Astrocyte (in vitro differentiated cells and primary cell): ENCODE data around the gene FZD10. TPM values are rescaled to one million over a fixed set of nuclear protein-coding genes. Genes with fewer than 3 reads are reported as not detected.

Source experiments
- DNase-seq: peaks from one replicate; pipeline ENCODE4 v3.0.0-alpha.2; 2010; ENCODE audit warnings: low read depth
- FAIRE-seq: peaks from 2 replicates; lab custom pipeline; 2011; peaks lifted over from hg19 to GRCh38; lab: Jason Lieb, UNC
- H2AFZ ChIP-seq: 2 replicates; pipeline ENCODE4 v1.6.0; 2012; ENCODE audit warnings: low read depth, low read length, inconsistent platforms
- H3K27ac ChIP-seq: 2 replicates; pipeline ENCODE4 v1.5.1; 2011; ENCODE audit warnings: low read depth, low read length, inconsistent platforms
- H3K27me3 ChIP-seq: 2 replicates; pipeline ENCODE4 v1.6.0; 2011; ENCODE audit warnings: low read length, inconsistent platforms; ENCODE audit not compliant: insufficient read depth
- H3K36me3 ChIP-seq: 2 replicates; pipeline ENCODE4 v1.5.1; 2011; ENCODE audit warnings: low read length, inconsistent platforms; ENCODE audit not compliant: insufficient read depth
- H3K4me1 ChIP-seq: 2 replicates; pipeline ENCODE4 v1.5.1; 2011; ENCODE audit warnings: low read length, inconsistent platforms; ENCODE audit not compliant: insufficient read depth
- H3K4me2 ChIP-seq: 2 replicates; pipeline ENCODE4 v1.6.0; 2012; ENCODE audit warnings: low read length, inconsistent platforms
- H3K4me3 ChIP-seq: 2 replicates; pipeline ENCODE4 v1.5.1; 2011; ENCODE audit warnings: low read depth, mild to moderate bottlenecking, low read length, inconsistent platforms; ENCODE audit not compliant: insufficient read depth
- H3K79me2 ChIP-seq: 2 replicates; pipeline ENCODE4 v1.6.0; 2012; ENCODE audit warnings: mild to moderate bottlenecking, low read length, inconsistent platforms; ENCODE audit not compliant: insufficient read depth
- H3K9ac ChIP-seq: 2 replicates; pipeline ENCODE4 v1.6.0; 2012; ENCODE audit warnings: mild to moderate bottlenecking, low read length, inconsistent platforms
- H3K9me3 ChIP-seq: 2 replicates; pipeline ENCODE4 v1.5.1; 2012; ENCODE audit warnings: low read depth, mild to moderate bottlenecking, low read length, inconsistent platforms; ENCODE audit not compliant: insufficient read depth
- H4K20me1 ChIP-seq: 2 replicates; pipeline ENCODE4 v1.6.0; 2012; ENCODE audit warnings: low read length, inconsistent platforms; ENCODE audit not compliant: insufficient read depth
- H3K27ac Mint-ChIP-seq: one replicate; pipeline ENCODE4 v1.8.0; 2021; ENCODE audit warnings: mild to moderate bottlenecking, mixed read lengths; ENCODE audit not compliant: unreplicated experiment
- H3K27me3 Mint-ChIP-seq: one replicate; pipeline ENCODE4 v1.8.0; 2021; ENCODE audit warnings: low read depth, mixed read lengths; ENCODE audit not compliant: unreplicated experiment
- H3K36me3 Mint-ChIP-seq: one replicate; pipeline ENCODE4 v1.8.0; 2021; ENCODE audit warnings: low read depth, mixed read lengths; ENCODE audit not compliant: unreplicated experiment
- H3K4me1 Mint-ChIP-seq: one replicate; pipeline ENCODE4 v1.8.0; 2021; ENCODE audit warnings: low read depth, mixed read lengths; ENCODE audit not compliant: unreplicated experiment
- H3K4me3 Mint-ChIP-seq: one replicate; pipeline ENCODE4 v1.8.0; 2021; ENCODE audit warnings: mild to moderate bottlenecking, moderate library complexity, mixed read lengths; ENCODE audit not compliant: unreplicated experiment
- H3K9me3 Mint-ChIP-seq: one replicate; pipeline ENCODE4 v1.8.0; 2021; ENCODE audit warnings: mild to moderate bottlenecking, mixed read lengths; ENCODE audit not compliant: unreplicated experiment
- CTCF ChIP-seq: IDR thresholded peaks from 2 replicates; pipeline ENCODE4 v1.5.1; 2011; ENCODE audit warnings: low read depth, mild to moderate bottlenecking, inconsistent platforms, low read length, moderate library complexity; ENCODE audit not compliant: insufficient read depth
- EZH2 ChIP-seq: IDR thresholded peaks from 2 replicates; pipeline ENCODE4 v1.6.1; 2012; ENCODE audit warnings: mild to moderate bottlenecking, low read length, inconsistent platforms; ENCODE audit not compliant: insufficient read depth
- total RNA-seq: library from RNA; stranded (reverse); gene quantifications from 2 replicates; pipeline ENCODE4 v1.2.1, GENCODE V29; 2021

FZD10 gene
- total RNA-seq, 1 donor from 2014 or later = not detected

- H3K4me3 ChIP-seq = no peak overlapping the region
- DNase-seq (no peak), FAIRE-seq (no peak)
- no peak overlapping the region for H3K4me2 ChIP-seq
- no peak overlapping the region for H3K9ac ChIP-seq
- H3K36me3 Mint-ChIP-seq = no peaks in the 10 kb centered on the region
- no peaks in the 10 kb centered on the region for H4K20me1 ChIP-seq
- peaks cover 5% of the 10 kb centered on the region for H3K9me3 ChIP-seq
- H3K4me1 ChIP-seq = no peaks in the 10 kb centered on the region
- H3K4me3 Mint-ChIP-seq = no peak overlapping the region
- H2AFZ ChIP-seq = no peak overlapping the region
- no peaks in the 10 kb centered on the region for H3K79me2 ChIP-seq
- TF ChIP-seq EZH2 = no peak
- TF ChIP-seq CTCF = no peak
- no peaks in the 10 kb centered on the region for H3K4me1 Mint-ChIP-seq
- H3K27ac ChIP-seq = no peak overlapping the region
- H3K36me3 ChIP-seq = no peaks in the 10 kb centered on the region
- H3K27me3 ChIP-seq = no peaks in the 10 kb centered on the region
- peaks cover 22% of the 10 kb centered on the region for H3K9me3 Mint-ChIP-seq
- H3K27me3 Mint-ChIP-seq = no peaks in the 10 kb centered on the region
- H3K27ac Mint-ChIP-seq = no peak overlapping the region
Measured at GRCh38 chr12:130138478-130138877, 23.8 kb upstream of the FZD10 start.

GRCh38 chr12:130139567-130140421 is 22.5 kb upstream of the FZD10 start:
- FAIRE-seq = no peak
- H3K36me3 Mint-ChIP-seq = no peaks in the 10 kb centered on the region
- H3K36me3 ChIP-seq = no peaks in the 10 kb centered on the region
- no peak overlapping the region for H3K27ac ChIP-seq
- H3K79me2 ChIP-seq = no peaks in the 10 kb centered on the region
- H3K4me2 ChIP-seq = no peak overlapping the region
- no peak overlapping the region for H3K4me3 ChIP-seq
- H3K27ac Mint-ChIP-seq = no peak overlapping the region
- no peak for TF ChIP-seq EZH2
- no peak for TF ChIP-seq CTCF
- peaks cover 5% of the 10 kb centered on the region for H3K9me3 ChIP-seq
- H2AFZ ChIP-seq = no peak overlapping the region
- no peaks in the 10 kb centered on the region for H3K4me1 Mint-ChIP-seq
- H3K27me3 Mint-ChIP-seq = no peaks in the 10 kb centered on the region
- H3K4me1 ChIP-seq = no peaks in the 10 kb centered on the region
- DNase-seq = no peak
- H3K9ac ChIP-seq = no peak overlapping the region
- H3K27me3 ChIP-seq = no peaks in the 10 kb centered on the region
- no peaks in the 10 kb centered on the region for H4K20me1 ChIP-seq
- H3K9me3 Mint-ChIP-seq = peaks cover 24% of the 10 kb centered on the region
- H3K4me3 Mint-ChIP-seq = no peak overlapping the region

GRCh38 chr12:130141105-130141504 is 21.2 kb upstream of the FZD10 start:
- TF ChIP-seq CTCF (no peak), EZH2 (no peak)
- Histone ChIP-seq H2AFZ (no peak overlapping the region), H4K20me1 (no peaks in the 10 kb centered on the region), H3K4me1 (no peaks in the 10 kb centered on the region), H3K27me3 (no peaks in the 10 kb centered on the region), H3K36me3 (no peaks in the 10 kb centered on the region), H3K9me3 (no peaks in the 10 kb centered on the region), H3K4me2 (no peak overlapping the region), H3K9ac (no peak overlapping the region), H3K79me2 (no peaks in the 10 kb centered on the region), H3K27ac (no peak overlapping the region), H3K4me3 (no peak overlapping the region)
- peaks cover 27% of the 10 kb centered on the region for H3K9me3 Mint-ChIP-seq
- no peaks in the 10 kb centered on the region for H3K36me3 Mint-ChIP-seq
- no peak for DNase-seq
- no peaks in the 10 kb centered on the region for H3K4me1 Mint-ChIP-seq
- H3K27me3 Mint-ChIP-seq = no peaks in the 10 kb centered on the region
- FAIRE-seq = no peak
- H3K4me3 Mint-ChIP-seq = no peak overlapping the region
- no peak overlapping the region for H3K27ac Mint-ChIP-seq
